SK-N-SH treated with all-trans-retinoic acid at 6 μM for 48 hours (cell line): ENCODE data around the gene AOC2.
"Not testable (repeated sequence)": the region's sequence is repeated elsewhere in the genome, so short reads cannot be mapped to it uniquely, and the experiment has no call there.

ENCODE experiments used
- ATAC-seq: fragments of 200-7000 bp; cut with Tn5 transposase; 3 replicates; pipeline ENCODE4 v1.9.1; 2020; ENCODE audit warnings: mild to moderate bottlenecking, moderate library complexity
- ARNTL ChIP-seq: fragments of 450-650 bp; formaldehyde crosslinking; IDR thresholded peaks from 2 replicates; pipeline ENCODE4 v1.5.0; 2020; ENCODE audit warnings: low read depth, mild to moderate bottlenecking, moderate library complexity, borderline replicate concordance
- BACH2 ChIP-seq: fragments of 250-450 bp; sonication (Bioruptor Pico); IDR thresholded peaks from 2 replicates; pipeline ENCODE4 v1.9.0; 2021; ENCODE audit warnings: mild to moderate bottlenecking, borderline replicate concordance
- CREB5 ChIP-seq: fragments of 250-450 bp; sonication (Bioruptor Pico); IDR thresholded peaks from 2 replicates; pipeline ENCODE4 v1.5.1; 2020; ENCODE audit warnings: low read depth, mild to moderate bottlenecking, moderate library complexity
- CSDC2 ChIP-seq: fragments of 250-450 bp; sonication (Bioruptor Pico); IDR thresholded peaks from 2 replicates; pipeline ENCODE4 v1.5.0; 2020; ENCODE audit warnings: mild to moderate bottlenecking, moderate library complexity
- ESRRG ChIP-seq: fragments of 250-450 bp; sonication (Bioruptor Pico); IDR thresholded peaks from 2 replicates; pipeline ENCODE4 v1.6.1; 2021; ENCODE audit warnings: mild to moderate bottlenecking
- GLIS3 ChIP-seq: fragments of 250-450 bp; sonication (Bioruptor Pico); IDR thresholded peaks from 2 replicates; pipeline ENCODE4 v1.5.0; 2020; ENCODE audit warnings: mild to moderate bottlenecking, moderate library complexity
- ISL1 ChIP-seq: fragments of 250-450 bp; sonication (Bioruptor Pico); IDR thresholded peaks from 2 replicates; pipeline ENCODE4 v2.1.2; 2022; ENCODE audit warnings: mild to moderate bottlenecking, moderate library complexity
- OSR1 ChIP-seq: fragments of 250-450 bp; sonication (Bioruptor Pico); IDR thresholded peaks from 2 replicates; pipeline ENCODE4 v1.8.0; 2022; ENCODE audit warnings: moderate library complexity, mild to moderate bottlenecking, inconsistent platforms
- POU6F1 ChIP-seq: fragments of 250-450 bp; sonication (Bioruptor Pico); IDR thresholded peaks from 2 replicates; pipeline ENCODE4 v1.8.0; 2021; ENCODE audit warnings: low read depth, mild to moderate bottlenecking, moderate library complexity, borderline replicate concordance
- PPARA ChIP-seq: fragments of 250-450 bp; sonication (Bioruptor Pico); IDR thresholded peaks from 2 replicates; pipeline ENCODE4 v1.5.0; 2020; ENCODE audit warnings: mild to moderate bottlenecking, borderline replicate concordance
- RARB ChIP-seq: fragments of 250-450 bp; sonication (Bioruptor Pico); IDR thresholded peaks from 2 replicates; pipeline ENCODE4 v1.8.0; 2021; ENCODE audit warnings: mild to moderate bottlenecking, moderate library complexity
- TCF4 ChIP-seq: fragments of 250-450 bp; sonication (Bioruptor Pico); IDR thresholded peaks from 2 replicates; pipeline ENCODE4 v1.8.0; 2021; ENCODE audit warnings: mild to moderate bottlenecking, moderate library complexity, borderline replicate concordance
- TOX ChIP-seq: fragments of 250-450 bp; sonication (Bioruptor Pico); IDR thresholded peaks from 2 replicates; pipeline ENCODE4 v1.8.0; 2021; ENCODE audit warnings: mild to moderate bottlenecking, moderate library complexity, borderline replicate concordance
- ZC3H10 ChIP-seq: fragments of 250-450 bp; sonication (Bioruptor Pico); IDR thresholded peaks from 2 replicates; pipeline ENCODE4 v1.5.1; 2021; ENCODE audit warnings: mild to moderate bottlenecking, moderate library complexity
- ZFP3 ChIP-seq: fragments of 250-450 bp; sonication (Bioruptor Pico); IDR thresholded peaks from 2 replicates; pipeline ENCODE4 v1.5.0; 2020; ENCODE audit warnings: mild to moderate bottlenecking, moderate library complexity
- ZFP30 ChIP-seq: fragments of 450-650 bp; formaldehyde crosslinking; IDR thresholded peaks from 2 replicates; pipeline ENCODE4 v1.5.0; 2022; ENCODE audit warnings: mild to moderate bottlenecking, moderate library complexity
- ZNF565 ChIP-seq: fragments of 450-650 bp; formaldehyde crosslinking; conservative IDR thresholded peaks from 2 replicates; pipeline ENCODE4 v1.5.0; 2020; ENCODE audit warnings: low read depth, mild to moderate bottlenecking, moderate library complexity
- ZNF8 ChIP-seq: fragments of 450-650 bp; formaldehyde crosslinking; IDR thresholded peaks from 2 replicates; pipeline ENCODE4 v1.5.0; 2020; ENCODE audit warnings: mild to moderate bottlenecking, moderate library complexity
- TF ChIP-seq, protein P1 (sequence below): fragments of 250-450 bp; sonication (Bioruptor Pico); IDR thresholded peaks from 2 replicates; pipeline ENCODE4 v1.5.1; 2021; ENCODE audit warnings: mild to moderate bottlenecking, moderate library complexity
- TF ChIP-seq, protein P2 (sequence below): fragments of 250-450 bp; sonication (Bioruptor Pico); IDR thresholded peaks from 2 replicates; pipeline ENCODE4 v1.5.0; 2020; ENCODE audit warnings: mild to moderate bottlenecking, moderate library complexity

Gene AOC2

GRCh38 chr17:42855048-42855596 lies 10.7 kb downstream of the AOC2 start:
- TF ChIP-seq, protein P1, sequence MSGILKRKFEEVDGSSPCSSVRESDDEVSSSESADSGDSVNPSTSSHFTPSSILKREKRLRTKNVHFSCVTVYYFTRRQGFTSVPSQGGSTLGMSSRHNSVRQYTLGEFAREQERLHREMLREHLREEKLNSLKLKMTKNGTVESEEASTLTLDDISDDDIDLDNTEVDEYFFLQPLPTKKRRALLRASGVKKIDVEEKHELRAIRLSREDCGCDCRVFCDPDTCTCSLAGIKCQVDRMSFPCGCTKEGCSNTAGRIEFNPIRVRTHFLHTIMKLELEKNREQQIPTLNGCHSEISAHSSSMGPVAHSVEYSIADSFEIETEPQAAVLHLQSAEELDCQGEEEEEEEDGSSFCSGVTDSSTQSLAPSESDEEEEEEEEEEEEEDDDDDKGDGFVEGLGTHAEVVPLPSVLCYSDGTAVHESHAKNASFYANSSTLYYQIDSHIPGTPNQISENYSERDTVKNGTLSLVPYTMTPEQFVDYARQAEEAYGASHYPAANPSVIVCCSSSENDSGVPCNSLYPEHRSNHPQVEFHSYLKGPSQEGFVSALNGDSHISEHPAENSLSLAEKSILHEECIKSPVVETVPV = no peak
- TF ChIP-seq POU6F1 (CRISPR knock-in tag) = no peak
- TF ChIP-seq OSR1 (CRISPR knock-in tag) = no peak
- no peak for ATAC-seq

DNA sequence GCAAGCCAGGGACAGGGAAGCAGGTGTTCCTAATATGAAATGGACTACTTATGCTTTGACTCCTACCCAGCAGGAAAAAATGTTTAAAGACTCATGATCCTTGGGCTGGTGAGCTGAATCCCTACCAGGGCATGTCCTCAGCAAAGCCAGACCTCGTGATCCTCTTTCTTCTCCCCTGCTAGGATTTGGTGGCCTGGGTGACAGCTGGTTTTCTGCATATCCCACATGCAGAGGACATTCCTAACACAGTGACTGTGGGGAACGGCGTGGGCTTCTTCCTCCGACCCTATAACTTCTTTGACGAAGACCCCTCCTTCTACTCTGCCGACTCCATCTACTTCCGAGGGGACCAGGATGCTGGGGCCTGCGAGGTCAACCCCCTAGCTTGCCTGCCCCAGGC lies 11.7 kb downstream of the AOC2 start:
- ATAC-seq = not testable (repeated sequence)

DNA sequence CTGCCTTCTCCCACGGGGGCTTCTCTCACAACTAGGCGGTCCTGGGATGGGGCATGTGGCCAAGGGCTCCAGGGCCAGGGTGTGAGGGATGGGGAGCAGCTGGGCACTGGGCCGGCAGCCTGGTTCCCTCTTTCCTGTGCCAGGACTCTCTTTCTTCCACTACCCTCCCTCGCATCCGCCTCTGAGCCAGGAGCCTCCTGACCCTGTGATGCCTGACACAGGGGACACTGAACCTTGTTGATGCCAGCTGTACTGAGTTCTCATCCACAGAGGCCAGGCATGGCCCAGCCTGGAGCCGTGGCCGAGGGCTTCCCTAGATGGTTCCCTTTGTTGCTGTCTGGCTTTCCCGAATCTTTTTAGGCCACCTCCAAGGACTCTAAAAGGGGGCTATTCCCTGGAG lies 12.1 kb downstream of the AOC2 start:
- not testable (repeated sequence) for ATAC-seq

DNA sequence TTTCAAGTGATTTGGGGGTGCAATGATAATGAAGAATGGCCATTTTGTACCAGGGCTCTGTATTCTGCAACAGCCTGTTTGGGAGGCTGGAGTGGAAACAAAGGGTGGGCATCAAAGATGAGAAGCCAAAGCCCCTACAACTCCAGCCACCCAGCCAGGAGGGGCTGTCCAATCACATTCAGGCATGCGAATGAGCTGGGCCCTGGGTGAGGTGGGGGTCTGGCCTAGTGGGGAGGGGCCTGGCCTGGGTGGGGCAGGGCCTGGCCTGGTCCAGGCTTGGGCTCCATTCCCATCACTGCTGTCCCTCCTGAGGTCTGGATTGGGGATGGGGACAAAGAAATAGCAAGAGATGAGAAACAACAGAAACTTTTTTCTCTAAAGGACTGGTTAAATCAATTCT lies 13.0 kb downstream of the AOC2 start:
- no peak for TF ChIP-seq TCF4 (CRISPR knock-in tag)
- no peak for TF ChIP-seq ZNF8
- no peak for TF ChIP-seq OSR1 (CRISPR knock-in tag)
- no peak for TF ChIP-seq ZC3H10 (CRISPR knock-in tag)
- no peak for TF ChIP-seq CREB5
- TF ChIP-seq PPARA (CRISPR knock-in tag) = no peak
- TF ChIP-seq ESRRG = no peak
- TF ChIP-seq CSDC2 (CRISPR knock-in tag) = no peak
- TF ChIP-seq GLIS3 (CRISPR knock-in tag) = no peak
- TF ChIP-seq POU6F1 (CRISPR knock-in tag) = no peak
- TF ChIP-seq ZFP30 (CRISPR knock-in tag) = no peak
- no peak for TF ChIP-seq ZFP3 (CRISPR knock-in tag)
- no peak for TF ChIP-seq BACH2 (CRISPR knock-in tag)

DNA sequence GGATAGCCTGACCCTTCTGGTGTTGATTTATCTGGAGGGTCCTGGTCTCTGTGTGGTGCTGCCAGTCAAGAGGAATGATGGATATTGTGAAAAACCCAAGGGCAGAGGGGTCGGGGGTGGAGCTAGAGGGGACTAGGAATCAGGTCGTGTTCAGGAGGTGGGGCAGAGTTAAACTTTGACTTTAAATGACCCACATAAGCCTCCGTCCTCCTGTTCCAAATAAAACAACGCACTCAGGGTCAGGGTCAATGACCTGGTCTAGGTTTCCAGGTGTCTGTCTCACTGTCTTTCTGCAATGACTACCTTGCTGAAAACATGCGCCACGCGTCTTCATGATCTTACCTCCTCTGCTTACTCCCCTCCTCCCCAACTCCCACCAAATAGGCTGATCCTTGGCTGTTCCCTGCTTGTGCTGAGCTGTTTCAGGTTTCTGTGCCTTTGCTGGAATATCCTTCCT lies 21.3 kb downstream of the AOC2 start:
- no peak for ATAC-seq

More for the DNA sequence above, 13.0 kb downstream of the AOC2 start:
- no peak for ATAC-seq

More for the DNA sequence above, 21.3 kb downstream of the AOC2 start:
- TF ChIP-seq ZC3H10 (CRISPR knock-in tag) (no peak), RARB (CRISPR knock-in tag) (no peak), ARNTL (CRISPR knock-in tag) (no peak), GLIS3 (CRISPR knock-in tag) (no peak), OSR1 (CRISPR knock-in tag) (no peak), ESRRG (no peak), ZFP3 (CRISPR knock-in tag) (no peak), ZNF8 (no peak), ISL1 (CRISPR knock-in tag) (no peak), ZNF565 (CRISPR knock-in tag) (no peak), TOX (no peak), ZFP30 (CRISPR knock-in tag) (no peak), BACH2 (CRISPR knock-in tag) (no peak)
- TF ChIP-seq, protein P1 = no peak
- TF ChIP-seq, protein P2, sequence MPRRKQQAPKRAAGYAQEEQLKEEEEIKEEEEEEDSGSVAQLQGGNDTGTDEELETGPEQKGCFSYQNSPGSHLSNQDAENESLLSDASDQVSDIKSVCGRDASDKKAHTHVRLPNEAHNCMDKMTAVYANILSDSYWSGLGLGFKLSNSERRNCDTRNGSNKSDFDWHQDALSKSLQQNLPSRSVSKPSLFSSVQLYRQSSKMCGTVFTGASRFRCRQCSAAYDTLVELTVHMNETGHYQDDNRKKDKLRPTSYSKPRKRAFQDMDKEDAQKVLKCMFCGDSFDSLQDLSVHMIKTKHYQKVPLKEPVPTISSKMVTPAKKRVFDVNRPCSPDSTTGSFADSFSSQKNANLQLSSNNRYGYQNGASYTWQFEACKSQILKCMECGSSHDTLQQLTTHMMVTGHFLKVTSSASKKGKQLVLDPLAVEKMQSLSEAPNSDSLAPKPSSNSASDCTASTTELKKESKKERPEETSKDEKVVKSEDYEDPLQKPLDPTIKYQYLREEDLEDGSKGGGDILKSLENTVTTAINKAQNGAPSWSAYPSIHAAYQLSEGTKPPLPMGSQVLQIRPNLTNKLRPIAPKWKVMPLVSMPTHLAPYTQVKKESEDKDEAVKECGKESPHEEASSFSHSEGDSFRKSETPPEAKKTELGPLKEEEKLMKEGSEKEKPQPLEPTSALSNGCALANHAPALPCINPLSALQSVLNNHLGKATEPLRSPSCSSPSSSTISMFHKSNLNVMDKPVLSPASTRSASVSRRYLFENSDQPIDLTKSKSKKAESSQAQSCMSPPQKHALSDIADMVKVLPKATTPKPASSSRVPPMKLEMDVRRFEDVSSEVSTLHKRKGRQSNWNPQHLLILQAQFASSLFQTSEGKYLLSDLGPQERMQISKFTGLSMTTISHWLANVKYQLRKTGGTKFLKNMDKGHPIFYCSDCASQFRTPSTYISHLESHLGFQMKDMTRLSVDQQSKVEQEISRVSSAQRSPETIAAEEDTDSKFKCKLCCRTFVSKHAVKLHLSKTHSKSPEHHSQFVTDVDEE (CRISPR knock-in tag) = no peak
